Transverse colon (tissue), 4 donors: Measurements from ENCODE around the gene GLP1R. TPM values are rescaled to one million over a fixed set of nuclear protein-coding genes. Genes with fewer than 3 reads are reported as not detected.
"Not testable (repeated sequence)": the region's sequence is repeated elsewhere in the genome, so short reads cannot be mapped to it uniquely, and the experiment has no call there.

Source experiments
- DNase-seq: peaks from one replicate; pipeline ENCODE4 v3.0.0-alpha.2; 2019
- H3K27ac ChIP-seq, 4 donors: fragments of 200-600 bp; sonication (generic); 2 replicates each; pipeline ENCODE4 v1.5.1; 2016 to 2018; ENCODE audit warnings: inconsistent platforms in 4 of 4
- H3K27me3 ChIP-seq: fragments of 200-600 bp; sonication (generic); 2 replicates; pipeline ENCODE4 v1.5.1; 2017; ENCODE audit warnings: inconsistent platforms
- H3K36me3 ChIP-seq, 4 donors: fragments of 200-600 bp; sonication (generic); 2 replicates each; pipeline ENCODE4 v1.5.1; 2017 to 2019; ENCODE audit warnings: inconsistent platforms in 4 of 4
- H3K4me1 ChIP-seq, 4 donors: fragments of 200-600 bp; sonication (generic); 2 replicates each; pipeline ENCODE4 v1.5.1; 2017 to 2020; ENCODE audit warnings: inconsistent platforms in 4 of 4
- H3K4me3 ChIP-seq, 4 donors: fragments of 200-600 bp; sonication (generic); 1 replicate in 1 of 4; 2 replicates in 3 of 4; pipeline versions ENCODE4 v1.5.1 to v1.6.1; 2017 to 2019; ENCODE audit warnings: inconsistent platforms in 4 of 4
- H3K9me3 ChIP-seq, 2 donors: fragments of 200-600 bp; sonication (generic); 2 replicates each; pipeline ENCODE4 v1.5.1; 2017 to 2019; ENCODE audit warnings: inconsistent platforms in 2 of 2
- CTCF ChIP-seq, 5 experiments: fragments of 200-600 bp in 3 of 5; fragments of 450-650 bp in 2 of 5; sonication (generic) in 3 of 5; IDR thresholded peaks; 1 replicate in 2 of 5; 2 replicates in 3 of 5; pipeline ENCODE4 v1.5.1; 2016 to 2017; ENCODE audit warnings: antibody characterized with exemption in 5 of 5, inconsistent platforms in 3 of 5, mild to moderate bottlenecking in 2 of 5, moderate library complexity in 1 of 5
- EP300 ChIP-seq: sonication (generic); formaldehyde crosslinking; IDR thresholded peaks from one replicate; pipeline ENCODE4 v1.6.1; 2017; ENCODE audit warnings: antibody characterized with exemption, low read depth
- POLR2A ChIP-seq: fragments of 450-650 bp; IDR thresholded peaks from one replicate; pipeline ENCODE4 v1.6.1; 2016; ENCODE audit warnings: antibody characterized with exemption, mild to moderate bottlenecking, moderate library complexity
- POLR2AphosphoS5 ChIP-seq, 3 donors: sonication (generic); formaldehyde crosslinking; IDR thresholded peaks; one replicate each; pipeline ENCODE4 v1.6.1; 2016; ENCODE audit warnings: antibody characterized with exemption in 3 of 3
- WGBS, 2 donors: methylation state at CpG; one replicate each; pipeline ENCODE4 v1.1.5; 2018; ENCODE audit warnings: low coverage in 1 of 2; 5-methylcytosine and 5-hydroxymethylcytosine counted together
- in situ Hi-C, 4 donors: fragments of 200-750 bp; cut with MboI; loops; one replicate each; pipeline versions ENCODE4 v1.15.0 to v1.15.1; 2017; ENCODE audit warnings: low sequenced_read_pairs in 3 of 4, low pct_ligation_motif_present in 1 of 4, low pct_unique_long_range_greater_than_20kb in 1 of 4
- intact Hi-C: fragments of 100-400 bp; cut with DNase I; formaldehyde crosslinking; loops from one replicate; pipeline ENCODE4 v1.15.1; 2023; ENCODE audit warnings: low total_unique reads
- total RNA-seq, 4 donors: library from RNA; depleted of rRNA; stranded (reverse); fragments of >200 nt; gene quantifications; one replicate each; pipeline ENCODE4 v1.1.0, GENCODE V29; 2016

GLP1R gene
- total RNA-seq, 4 donors from 2014 or later: not detected

DNA sequence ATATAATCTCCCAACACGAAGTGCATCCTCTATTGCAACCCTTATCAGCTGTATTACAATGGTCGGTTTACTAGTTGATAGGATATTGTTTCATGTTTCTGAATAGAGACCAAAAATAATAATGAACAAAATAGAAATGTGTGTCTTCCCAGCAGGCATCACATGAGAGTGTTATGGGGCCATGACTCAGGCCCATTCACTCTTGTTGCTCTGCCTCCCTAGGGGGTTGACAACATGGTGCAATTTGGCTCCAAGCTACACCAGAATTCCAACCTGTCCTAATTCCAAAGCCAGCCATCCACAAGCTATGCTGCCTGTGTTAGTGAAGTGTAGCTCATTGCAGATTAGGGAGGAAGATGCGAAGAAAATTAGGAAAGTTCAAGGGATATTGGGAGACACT lies 79.5 kb downstream of the GLP1R start:
- no peak overlapping the region for H3K4me3 ChIP-seq
- no peaks in the 10 kb centered on the region for H3K9me3 ChIP-seq
- WGBS, 2 donors: 75 to 81% methylated on average over 2 to 3 of the region's 3 CpGs
- no peaks in the 10 kb centered on the region for H3K4me1 ChIP-seq
- TF ChIP-seq POLR2A (no peak), EP300 (no peak), POLR2AphosphoS5 (IDR thresholded peaks at IDR 0.05) (no peak), CTCF (IDR thresholded peaks at IDR 0.05) (no peak)
- intact Hi-C loops (no loop called here), in situ Hi-C loops (no loop called here)
- DNase-seq: no peak
- no peak overlapping the region for H3K27ac ChIP-seq
- peaks cover 4% of the 10 kb centered on the region for H3K27me3 ChIP-seq
- H3K36me3 ChIP-seq: no peaks in the 10 kb centered on the region

- Histone ChIP-seq H3K36me3 (no peaks in the 10 kb centered on the region), H3K4me1 (no peaks in the 10 kb centered on the region), H3K27ac (no peak overlapping the region), H3K9me3 (no peaks in the 10 kb centered on the region), H3K27me3 (no peaks in the 10 kb centered on the region), H3K4me3 (no peak overlapping the region)
- in situ Hi-C loops: no loop called here
- no peak for DNase-seq
- intact Hi-C loops: no loop called here
- TF ChIP-seq POLR2AphosphoS5 (IDR thresholded peaks at IDR 0.05): no peak
- no peak for TF ChIP-seq EP300
- TF ChIP-seq POLR2A: no peak
- no peak for TF ChIP-seq CTCF (IDR thresholded peaks at IDR 0.05)
Measured at GRCh38 chr6:39128832-39129231, 80.3 kb downstream of the GLP1R start.

- in situ Hi-C loops (no loop called here), intact Hi-C loops (no loop called here)
- Histone ChIP-seq H3K27me3 (no peaks in the 10 kb centered on the region), H3K4me3 (no peak overlapping the region), H3K4me1 (no peaks in the 10 kb centered on the region), H3K27ac (no peak overlapping the region), H3K36me3 (no peaks in the 10 kb centered on the region), H3K9me3 (no peaks in the 10 kb centered on the region)
- 76% methylated on average over 1 of the region's 1 CpG; no CpG with 5 or more reads in 1 of the 2 donors for WGBS, 2 donors
- no peak for DNase-seq
- no peak for TF ChIP-seq CTCF (IDR thresholded peaks at IDR 0.05)
- no peak for TF ChIP-seq EP300
- no peak for TF ChIP-seq POLR2A
- TF ChIP-seq POLR2AphosphoS5 (IDR thresholded peaks at IDR 0.05): no peak
Measured at GRCh38 chr6:39130691-39131090, 82.1 kb downstream of the GLP1R start.

DNA sequence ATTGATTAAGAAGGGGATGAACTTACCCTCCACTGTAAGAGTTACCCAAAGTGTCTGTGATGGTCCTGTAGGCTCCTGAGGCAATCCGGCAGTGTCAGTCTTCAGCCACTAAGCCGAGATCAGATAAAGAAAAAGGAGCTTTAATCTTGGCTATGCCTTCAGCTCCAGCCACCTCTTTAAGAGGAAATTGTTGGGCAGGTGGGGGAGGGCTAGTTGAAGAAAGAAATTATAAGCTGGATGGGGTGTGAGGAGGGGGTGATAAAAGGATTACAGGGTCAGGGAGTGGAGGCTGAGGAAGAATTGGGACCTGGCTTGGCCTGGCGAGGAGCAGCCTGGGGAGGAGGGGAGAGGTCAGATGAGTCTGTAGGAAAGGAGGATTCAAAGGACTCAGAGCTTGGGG lies 86.2 kb downstream of the GLP1R start:
- H3K4me1 ChIP-seq, H3K9me3 ChIP-seq, H3K27me3 ChIP-seq, in situ Hi-C loops, H3K4me3 ChIP-seq, DNase-seq, H3K27ac ChIP-seq, intact Hi-C loops, H3K36me3 ChIP-seq: not testable (repeated sequence)
- WGBS, 2 donors: 63 to 85% methylated on average over 1 to 3 of the region's 3 CpGs

- H3K4me3 ChIP-seq, H3K36me3 ChIP-seq, intact Hi-C loops, in situ Hi-C loops, H3K4me1 ChIP-seq, H3K27ac ChIP-seq, DNase-seq, H3K27me3 ChIP-seq, H3K9me3 ChIP-seq: not testable (repeated sequence)
- 75% methylated on average over 7 of the region's 7 CpGs; no CpG with 5 or more reads in 1 of the 2 donors for WGBS, 2 donors
Measured at GRCh38 chr6:39136207-39136606, 87.6 kb downstream of the GLP1R start.
